SW480 (cell line): Measurements from ENCODE around the gene PASD1.

Experiments
- DNase-seq: peaks from one replicate; pipeline ENCODE4 v3.0.0-alpha.2; 2016; ENCODE audit warnings: low spot score

Gene PASD1

DNA sequence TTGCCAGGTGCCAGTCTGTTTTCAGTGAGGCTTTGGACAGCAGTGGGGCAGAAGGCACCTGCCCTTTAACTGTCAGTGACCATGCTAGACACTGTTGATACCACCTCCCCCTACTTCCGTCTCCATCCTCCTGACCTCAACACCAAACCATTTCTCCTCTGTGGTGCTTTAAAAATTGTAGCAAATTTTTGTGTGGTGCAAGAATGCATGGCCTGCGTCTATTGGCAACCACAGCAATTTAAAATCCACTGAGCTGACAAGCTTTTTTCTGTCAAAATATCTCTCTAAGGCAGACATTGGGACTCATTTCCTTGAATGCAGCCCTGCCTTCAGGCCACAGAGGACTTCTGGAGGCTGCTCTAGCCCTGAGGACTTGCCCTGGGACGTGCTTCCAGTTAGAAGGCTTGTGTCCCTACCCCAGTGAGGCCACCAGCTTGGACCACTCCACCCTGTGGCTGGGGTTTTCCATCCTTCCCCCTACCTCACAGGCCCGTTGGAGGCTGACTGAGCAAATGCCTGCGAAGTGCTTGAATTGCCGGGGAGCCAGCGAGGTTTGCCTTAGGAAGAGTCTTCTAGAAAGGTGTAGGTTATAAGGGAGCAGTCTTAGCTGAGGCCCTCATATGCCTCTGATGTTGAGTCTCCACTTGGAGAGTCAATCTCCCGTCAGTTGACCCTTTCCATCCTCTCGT, 138.7 kb downstream of the PASD1 start:
- no peak for DNase-seq

DNA sequence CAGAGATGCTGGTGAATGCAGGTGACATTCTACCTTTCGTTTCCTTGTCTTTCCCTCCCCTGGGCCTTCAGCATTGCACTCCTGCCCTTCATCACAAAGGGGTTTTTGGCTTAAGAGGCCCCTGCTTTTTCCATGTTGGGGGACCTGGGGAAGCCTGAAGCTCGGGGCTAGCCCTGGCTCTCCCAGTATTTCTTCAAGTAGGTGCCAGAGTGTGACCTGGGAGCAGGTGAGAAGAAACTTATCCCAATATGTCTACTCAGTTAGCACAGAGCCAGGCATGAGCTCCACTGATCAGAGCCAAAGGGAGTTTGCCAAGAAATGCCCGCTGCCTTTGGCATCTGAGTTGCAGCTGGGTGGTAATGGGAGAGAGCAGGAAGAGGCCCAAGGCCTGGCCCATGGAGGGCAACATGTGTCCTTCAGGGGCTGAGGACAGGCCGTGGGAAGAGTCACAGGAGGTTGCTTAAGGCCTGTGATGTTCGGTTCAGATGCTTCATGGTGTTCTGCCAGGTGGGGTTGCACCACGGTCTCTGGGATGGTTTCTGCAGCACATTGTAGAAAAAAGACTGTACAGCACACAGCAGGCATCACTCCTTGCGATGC, 139.4 kb downstream of the PASD1 start:
- DNase-seq: no peak

DNA sequence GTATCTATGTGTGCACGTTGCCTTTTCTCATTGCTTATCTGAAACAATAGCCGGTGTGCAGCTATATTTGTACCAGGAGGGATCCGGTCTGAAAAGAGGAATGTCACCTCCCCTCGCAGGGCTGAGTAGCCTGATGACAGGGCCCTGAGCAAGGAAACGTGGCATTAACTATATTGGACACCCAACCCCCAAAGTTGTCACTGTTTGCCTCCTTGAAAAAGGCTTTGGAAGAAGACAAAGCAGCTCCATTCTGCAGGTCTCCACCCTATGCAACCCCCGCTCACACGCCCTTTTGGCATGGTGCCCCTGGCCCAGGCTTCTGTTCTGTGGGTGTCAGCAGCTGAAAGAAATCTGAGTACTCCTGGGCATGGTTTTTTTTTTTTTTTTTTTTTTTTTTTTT, 140.0 kb downstream of the PASD1 start:
- no peak for DNase-seq

DNA sequence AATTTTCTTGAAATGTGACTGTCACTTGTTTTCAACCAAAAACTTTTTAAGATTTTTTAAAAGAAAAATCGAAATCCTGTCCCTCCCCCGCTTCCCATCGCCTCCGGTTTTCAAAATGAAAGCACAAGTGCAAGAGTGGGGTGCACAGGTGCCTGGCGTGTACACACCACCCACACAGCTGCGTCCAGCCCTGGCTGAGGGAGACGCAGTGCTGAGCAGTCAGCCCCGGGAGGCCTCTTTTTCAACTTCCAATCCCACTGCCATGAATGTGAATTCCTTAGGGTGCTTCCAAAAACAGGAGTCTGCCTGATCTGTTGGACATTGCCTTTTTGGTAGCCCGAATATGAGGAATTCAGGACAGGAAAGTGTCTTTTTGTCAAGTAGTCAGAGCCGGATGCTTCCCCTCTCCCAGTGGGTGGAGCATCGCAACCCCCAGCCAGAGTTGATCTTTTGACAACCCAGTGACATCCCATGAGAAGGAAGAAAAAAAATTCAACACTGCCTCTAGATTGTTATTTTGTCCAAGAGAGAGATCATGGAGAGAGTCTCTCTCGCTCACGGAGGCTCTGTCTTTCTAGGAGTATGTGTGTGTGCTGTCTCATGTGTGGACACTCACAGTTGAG, 140.7 kb downstream of the PASD1 start:
- DNase-seq: no peak

DNA sequence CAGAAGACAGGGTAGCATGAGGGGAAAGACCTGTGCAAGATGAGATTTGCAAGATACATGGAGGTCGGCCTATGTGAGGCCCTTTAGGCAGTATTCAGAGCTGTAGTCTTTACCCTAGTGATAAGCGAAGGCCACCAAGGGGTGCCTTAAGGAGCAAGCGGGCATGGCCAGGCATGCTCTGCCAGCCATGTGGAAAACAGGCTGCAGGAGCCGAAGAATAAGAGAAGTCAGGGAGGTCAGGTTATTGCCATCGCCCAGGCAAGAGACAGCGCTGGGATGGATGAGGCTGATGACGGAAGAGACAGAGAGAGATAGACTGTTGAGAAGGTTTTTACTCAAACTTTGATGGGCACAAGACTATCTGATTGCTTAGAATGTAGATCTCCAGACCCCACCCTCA, 145.3 kb downstream of the PASD1 start:
- DNase-seq: no peak

DNA sequence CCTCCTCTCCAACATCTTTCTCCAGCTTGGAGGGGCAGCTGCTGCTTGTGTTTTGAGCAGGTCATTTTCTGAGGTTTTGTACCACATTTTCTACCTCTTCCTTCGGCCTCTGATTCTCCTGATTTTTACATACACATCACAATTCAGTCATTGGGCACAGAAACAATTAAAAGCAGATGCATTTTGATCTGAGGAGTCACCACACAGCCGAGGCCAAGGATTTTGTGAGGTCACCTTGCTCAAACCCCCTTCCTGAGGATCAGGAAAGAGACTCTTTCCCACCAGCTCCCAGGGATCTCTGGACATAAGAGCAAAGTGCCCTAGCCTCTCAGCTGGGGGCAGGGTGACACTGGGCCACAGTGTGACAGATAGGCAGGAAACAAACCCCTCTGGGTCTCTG, 147.0 kb downstream of the PASD1 start:
- no peak for DNase-seq

DNA sequence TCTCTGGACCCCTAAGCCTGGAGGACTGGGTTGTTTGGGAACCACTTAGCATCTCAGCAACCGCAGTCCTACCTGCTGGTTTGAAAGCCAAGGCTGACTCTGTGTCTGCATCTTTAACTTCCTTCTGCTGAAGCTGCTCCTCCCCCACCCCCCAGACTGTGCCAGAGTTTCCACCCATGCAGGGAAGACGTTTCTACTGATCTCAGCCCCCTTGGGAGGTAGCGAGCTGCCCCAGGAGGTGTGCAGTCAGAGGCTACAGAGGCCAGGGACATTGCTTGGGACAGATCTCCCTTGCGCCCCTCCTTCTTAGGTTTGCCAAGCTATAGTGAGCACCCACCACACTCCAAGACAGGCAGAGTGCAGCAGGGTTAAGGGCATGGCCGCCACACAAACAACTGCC, 147.7 kb downstream of the PASD1 start:
- no peak for DNase-seq

DNA sequence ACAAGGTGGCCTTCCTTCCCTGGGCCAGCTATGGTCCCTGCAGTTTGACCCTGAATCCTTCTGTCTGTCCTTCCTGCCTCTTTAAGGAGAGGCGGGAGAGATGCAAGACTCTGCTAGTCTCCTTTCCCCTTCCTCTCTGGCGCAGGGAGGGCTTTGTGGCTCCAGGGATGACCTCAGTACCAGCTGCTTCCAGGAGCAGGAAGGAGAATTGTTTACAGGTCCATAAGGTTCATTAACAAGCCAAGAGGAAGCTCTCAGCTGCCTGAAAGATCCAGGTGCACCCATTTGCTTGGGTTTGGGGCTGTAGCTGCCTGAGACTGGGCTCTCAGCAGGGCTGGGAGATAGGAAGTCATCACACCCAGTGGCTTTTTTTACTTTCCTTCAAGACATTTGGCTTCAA, 148.3 kb downstream of the PASD1 start:
- no peak for DNase-seq

DNA sequence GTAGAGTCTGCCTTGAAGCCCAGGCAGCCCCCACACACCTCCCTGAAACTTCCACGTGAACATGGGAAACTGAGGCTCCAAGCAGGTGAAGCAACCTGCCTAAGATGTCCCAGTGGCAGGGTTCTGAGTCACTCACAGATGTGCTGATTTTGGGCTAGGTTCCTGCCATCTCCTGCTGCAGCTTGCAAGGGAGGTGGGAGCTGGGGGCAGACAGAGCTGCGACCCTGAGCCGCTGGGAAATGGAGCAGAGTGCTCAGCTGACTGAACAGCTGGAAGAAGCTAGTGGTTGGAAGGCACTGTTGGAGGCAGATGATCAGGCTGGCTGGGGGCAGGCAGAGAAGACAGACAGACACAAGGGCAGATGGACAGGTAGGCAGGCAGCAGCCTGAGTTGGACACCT, 148.8 kb downstream of the PASD1 start:
- no peak for DNase-seq

DNA sequence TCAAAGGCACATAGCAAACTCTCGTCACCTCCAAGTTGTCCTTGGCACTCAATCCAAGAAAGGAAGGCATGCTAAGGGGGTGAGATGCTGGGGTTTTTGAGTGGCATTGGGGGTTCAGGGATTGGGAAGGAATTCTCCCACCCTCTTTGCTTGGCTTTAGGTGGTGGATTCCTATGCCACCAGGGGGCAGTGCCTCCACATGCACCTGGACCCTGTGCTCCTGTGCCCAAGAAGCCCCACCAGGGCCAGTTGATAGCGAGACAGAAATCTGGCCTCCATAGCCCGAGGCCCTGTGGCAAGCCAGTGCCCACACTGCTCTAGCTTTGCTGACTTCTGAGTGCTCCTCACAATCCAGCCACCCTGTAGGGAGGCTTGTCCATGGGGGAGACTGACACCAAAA, 150.4 kb downstream of the PASD1 start:
- DNase-seq: peak; percentile 17

DNA sequence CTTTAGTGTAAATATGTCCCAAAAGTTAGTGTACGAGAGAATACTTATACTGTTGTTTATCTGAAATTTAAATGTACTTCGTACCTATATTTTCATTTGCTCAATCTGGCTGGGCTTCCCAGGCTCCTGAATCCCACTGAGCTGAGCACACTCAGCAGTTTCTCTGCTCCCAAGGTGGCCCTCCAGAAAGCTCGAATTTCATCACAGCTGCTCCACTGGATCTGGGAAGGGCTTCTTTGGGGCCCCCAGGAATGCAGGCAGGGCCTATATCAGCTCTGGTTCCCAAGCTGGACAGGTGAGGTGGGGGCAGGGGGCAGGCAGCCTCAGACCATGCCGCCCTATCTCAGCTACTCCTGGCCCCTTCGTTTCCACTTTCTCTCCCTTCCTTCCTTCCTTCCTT, 150.9 kb downstream of the PASD1 start:
- DNase-seq: no peak

DNA sequence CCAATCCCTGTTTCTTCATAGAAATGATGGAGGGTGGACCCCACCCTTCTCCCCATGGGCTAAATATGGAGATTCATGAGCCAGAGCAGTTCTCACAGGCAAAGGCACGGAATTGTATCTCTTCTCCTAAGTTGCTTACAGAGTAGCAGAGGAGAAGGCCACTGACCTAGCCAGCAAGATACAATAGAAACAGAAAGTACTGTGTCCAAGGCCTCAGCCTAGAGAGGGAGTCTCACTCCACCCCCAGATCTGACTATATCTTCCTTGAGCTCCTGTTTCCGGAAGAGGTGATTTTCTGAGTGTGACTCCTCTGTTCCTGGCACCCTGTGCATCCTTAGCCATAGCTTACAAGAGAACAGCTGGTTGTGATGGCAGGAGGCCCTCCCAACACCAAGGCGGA, 152.3 kb downstream of the PASD1 start, which contains the start of gene FATE1:
TSS of gene FATE1 (plus strand) at position 284 of the 400 bp plus-strand sequence. CDS start at position 369, 85 bp downstream.
- no peak for DNase-seq

DNA sequence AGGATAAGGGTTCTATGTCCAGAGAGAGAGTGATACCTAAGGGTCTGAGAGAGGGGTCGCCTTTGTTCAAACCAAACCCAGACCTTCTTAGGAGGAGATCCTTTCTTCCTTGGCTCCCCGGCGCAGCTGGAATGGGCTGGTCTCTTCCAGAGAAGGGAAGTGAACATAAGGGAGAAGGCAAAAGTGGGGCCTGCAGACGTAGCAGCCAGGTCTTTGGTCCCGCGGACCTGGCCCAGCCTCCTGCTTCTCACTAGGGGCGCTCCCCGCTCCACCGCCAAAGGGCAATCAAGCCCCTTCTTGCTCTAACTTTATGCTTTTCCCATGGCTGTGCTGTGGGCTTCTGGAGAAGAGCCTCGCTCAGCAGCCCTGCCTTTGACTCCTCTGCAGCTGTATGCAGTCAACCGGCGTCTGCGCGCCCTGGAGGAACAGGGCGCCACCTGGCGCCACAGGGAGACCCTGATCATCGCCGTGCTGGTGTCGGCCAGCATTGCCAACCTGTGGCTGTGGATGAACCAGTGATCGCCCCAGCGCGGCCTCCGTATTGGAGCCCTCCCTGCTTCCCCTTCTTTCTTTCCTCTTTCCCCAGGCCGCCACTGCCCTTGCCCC, 158.9 kb downstream of the PASD1 start:
- DNase-seq: no peak

DNA sequence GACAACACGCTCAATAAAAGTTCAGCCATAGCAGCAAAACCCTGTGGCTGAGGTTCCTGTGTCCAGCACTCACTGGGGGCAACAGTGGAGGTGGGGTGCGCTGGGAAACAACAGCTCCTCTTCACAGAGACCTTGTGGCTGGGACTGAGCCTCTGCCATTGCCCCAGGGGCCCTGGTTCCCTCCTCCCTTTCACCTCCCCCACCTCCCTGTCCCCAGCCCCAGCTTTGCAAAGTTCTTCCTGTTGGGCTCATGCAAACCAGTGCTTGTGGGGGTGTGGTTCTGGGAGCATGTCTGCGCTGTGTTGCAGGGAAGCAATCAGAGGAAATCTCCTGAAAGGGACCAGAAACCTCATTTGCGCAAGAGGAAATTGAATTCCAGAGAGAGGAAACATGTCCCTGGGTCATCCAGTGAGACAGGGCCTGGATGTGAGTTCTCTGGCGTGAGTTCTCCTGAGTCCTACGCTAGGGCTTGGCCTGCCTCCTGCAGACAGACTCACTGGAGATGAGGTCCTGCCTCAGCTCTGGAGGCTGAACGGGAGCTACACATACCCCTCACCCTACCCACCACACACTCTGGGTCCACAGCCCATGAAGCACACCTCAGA, 159.8 kb downstream of the PASD1 start:
- DNase-seq: no peak

DNA sequence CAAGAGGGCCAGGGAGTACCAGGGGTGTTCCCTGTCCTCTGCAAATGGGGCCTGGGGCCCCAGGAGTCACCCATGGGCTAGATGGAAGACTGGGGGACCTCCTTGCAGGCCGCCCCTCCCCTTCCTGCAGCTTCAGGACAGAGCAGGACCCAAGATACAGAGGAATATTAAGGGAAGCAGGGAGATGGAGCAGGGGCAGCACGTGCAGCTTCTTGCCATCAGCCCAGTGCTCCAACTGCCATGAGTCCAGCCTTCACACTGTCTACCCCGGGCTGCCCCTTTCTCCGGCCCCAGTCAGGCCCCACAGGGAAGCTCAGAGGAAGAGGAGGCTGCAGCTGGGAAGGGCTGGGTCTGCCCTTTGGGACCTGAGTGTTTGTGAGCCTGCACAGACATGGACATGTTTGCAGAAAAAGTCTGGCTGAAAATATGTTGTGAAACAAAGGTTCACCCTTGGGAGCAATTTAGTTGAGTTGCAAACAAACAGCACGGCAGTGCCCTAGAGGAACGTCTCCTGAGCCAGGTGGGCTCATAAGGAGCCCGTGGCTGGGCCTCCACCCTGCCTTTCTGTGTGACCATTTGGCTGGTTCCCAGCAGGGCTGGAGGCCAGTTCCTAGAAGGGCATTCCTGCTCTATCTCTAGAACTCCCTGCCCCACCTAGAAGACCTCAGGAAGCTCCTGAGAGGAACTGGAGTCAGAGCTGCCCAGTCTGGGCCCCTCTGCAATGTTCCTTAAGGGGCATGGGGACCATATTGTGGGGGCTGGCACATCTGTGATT, 161.3 kb downstream of the PASD1 start:
- no peak for DNase-seq

DNA sequence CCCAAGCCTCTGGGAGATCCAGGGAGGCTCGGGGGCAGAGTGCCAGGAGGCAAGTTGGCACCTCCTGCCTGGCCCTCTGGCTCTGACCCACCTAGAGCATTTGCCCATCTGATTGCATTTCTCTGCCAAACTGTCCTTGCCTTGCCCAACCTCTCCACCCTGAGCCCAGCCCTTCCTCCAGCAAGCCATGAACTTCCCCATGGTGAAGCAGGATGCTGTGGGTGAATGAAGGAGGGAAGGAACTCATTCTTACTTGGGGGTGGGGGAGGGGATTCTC, 161.8 kb downstream of the PASD1 start:
- no peak for DNase-seq
